Stimulated activated CD4-positive, alpha-beta T cell treated with anti-CD3 and anti-CD28 coated beads, Interleukin-12 subunit alpha, Interleukin-12 subunit beta, amount 100 ng/mL, for 48 hours (primary cell): ENCODE results near the gene EPN2.

Source experiments
- DNase-seq, 3 donors: peaks; one replicate each; pipeline ENCODE4 v3.0.0-alpha.2; 2020; ENCODE audit warnings: low read depth in 2 of 3, low spot score in 1 of 3

EPN2 gene

GRCh38 chr17:19238167-19238505 lies 970 bp downstream of the EPN2 start:
- DNase-seq: no peak

- no peak for DNase-seq
Observed at GRCh38 chr17:19239544-19239943, 2.4 kb downstream of the EPN2 start.

GRCh38 chr17:19242323-19242722 lies 5.2 kb downstream of the EPN2 start:
- no peak for DNase-seq

GRCh38 chr17:19242926-19243325 lies 5.8 kb downstream of the EPN2 start:
- no peak for DNase-seq

- DNase-seq: no peak
Observed at GRCh38 chr17:19243838-19244237, 6.7 kb downstream of the EPN2 start.

- DNase-seq: no peak
Observed at GRCh38 chr17:19244357-19244756, 7.2 kb downstream of the EPN2 start.

- no peak for DNase-seq
Observed at GRCh38 chr17:19244781-19245180, 7.6 kb downstream of the EPN2 start.

GRCh38 chr17:19247473-19247872 lies 10.3 kb downstream of the EPN2 start:
- no peak for DNase-seq

GRCh38 chr17:19248151-19248927 lies 11.2 kb downstream of the EPN2 start:
- DNase-seq: no peak

- DNase-seq: no peak
Observed at GRCh38 chr17:19248928-19249574, 11.9 kb downstream of the EPN2 start.

GRCh38 chr17:19249681-19250080 lies 12.5 kb downstream of the EPN2 start:
- DNase-seq: no peak

- no peak for DNase-seq
Observed at GRCh38 chr17:19250421-19251173, 13.4 kb downstream of the EPN2 start.

GRCh38 chr17:19253112-19253511 lies 15.9 kb downstream of the EPN2 start:
- no peak for DNase-seq

GRCh38 chr17:19254651-19255050 lies 17.5 kb downstream of the EPN2 start:
- no peak for DNase-seq

- DNase-seq: no peak
Observed at GRCh38 chr17:19255279-19255678, 18.1 kb downstream of the EPN2 start.

GRCh38 chr17:19258371-19258770 lies 21.2 kb downstream of the EPN2 start:
- DNase-seq: no peak

- no peak for DNase-seq
Observed at GRCh38 chr17:19260958-19261357, 23.8 kb downstream of the EPN2 start.

GRCh38 chr17:19261426-19261825 lies 24.3 kb downstream of the EPN2 start:
- DNase-seq: no peak

GRCh38 chr17:19262650-19263631 lies 25.8 kb downstream of the EPN2 start:
- DNase-seq: no peak

GRCh38 chr17:19263641-19264051 lies 26.5 kb downstream of the EPN2 start:
- DNase-seq: no peak

GRCh38 chr17:19264268-19264667 lies 27.1 kb downstream of the EPN2 start:
- no peak for DNase-seq
